GM21825 (cell line): ENCODE results near the gene CCNL2.
"Not testable (repeated sequence)": the region's sequence is repeated elsewhere in the genome, so short reads cannot be mapped to it uniquely, and the experiment has no call there.

Experiments used
- ATAC-seq: cut with Tn5 transposase; IDR thresholded peaks from one replicate; pipeline ENCODE4 v1.9.1; 2021; ENCODE audit warnings: mild to moderate bottlenecking, moderate library complexity; ENCODE audit not compliant: unreplicated experiment

CCNL2 gene

DNA sequence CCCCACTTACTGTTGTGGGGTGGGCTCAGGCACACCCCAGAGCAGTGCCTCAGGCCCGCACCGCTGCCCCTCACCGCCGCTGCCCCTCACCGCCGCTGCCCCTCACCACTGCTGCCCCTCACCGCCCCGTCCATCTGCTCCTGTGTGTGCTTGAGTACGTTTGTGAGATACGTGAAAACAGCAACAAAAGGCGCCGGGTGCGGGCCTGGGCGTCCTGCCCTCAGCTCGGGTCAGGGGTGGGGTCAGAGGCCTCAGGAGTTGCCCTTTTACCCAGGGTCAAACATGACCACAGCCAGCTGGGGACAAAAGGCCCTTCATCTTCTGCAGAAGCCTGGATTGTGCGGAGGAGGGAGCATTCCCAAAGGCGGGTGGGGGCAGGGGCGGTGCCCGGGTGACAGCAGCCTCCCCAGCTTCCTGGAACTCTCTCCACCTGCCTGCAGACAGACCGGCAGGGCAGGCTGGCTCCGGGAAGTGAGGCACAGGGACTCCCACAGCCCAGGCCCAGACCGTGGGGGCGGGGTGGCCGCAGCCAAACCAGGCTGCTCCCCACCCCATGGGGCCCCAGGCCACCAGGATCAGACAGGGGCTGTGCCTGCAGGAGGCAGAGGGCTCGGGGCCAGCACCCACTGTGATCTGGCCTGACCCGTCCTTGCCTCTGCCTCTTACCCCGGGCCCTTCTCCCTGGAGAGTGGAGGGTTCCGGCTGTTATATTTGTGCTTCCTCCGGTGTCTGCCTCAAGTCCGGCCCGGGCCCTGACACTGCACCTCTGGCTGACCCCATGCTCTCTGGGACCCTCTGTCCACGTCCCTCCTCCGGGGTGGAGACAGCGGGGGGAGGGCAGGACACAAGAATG lies 34.0 kb upstream of the CCNL2 start:
- no peak for ATAC-seq

DNA sequence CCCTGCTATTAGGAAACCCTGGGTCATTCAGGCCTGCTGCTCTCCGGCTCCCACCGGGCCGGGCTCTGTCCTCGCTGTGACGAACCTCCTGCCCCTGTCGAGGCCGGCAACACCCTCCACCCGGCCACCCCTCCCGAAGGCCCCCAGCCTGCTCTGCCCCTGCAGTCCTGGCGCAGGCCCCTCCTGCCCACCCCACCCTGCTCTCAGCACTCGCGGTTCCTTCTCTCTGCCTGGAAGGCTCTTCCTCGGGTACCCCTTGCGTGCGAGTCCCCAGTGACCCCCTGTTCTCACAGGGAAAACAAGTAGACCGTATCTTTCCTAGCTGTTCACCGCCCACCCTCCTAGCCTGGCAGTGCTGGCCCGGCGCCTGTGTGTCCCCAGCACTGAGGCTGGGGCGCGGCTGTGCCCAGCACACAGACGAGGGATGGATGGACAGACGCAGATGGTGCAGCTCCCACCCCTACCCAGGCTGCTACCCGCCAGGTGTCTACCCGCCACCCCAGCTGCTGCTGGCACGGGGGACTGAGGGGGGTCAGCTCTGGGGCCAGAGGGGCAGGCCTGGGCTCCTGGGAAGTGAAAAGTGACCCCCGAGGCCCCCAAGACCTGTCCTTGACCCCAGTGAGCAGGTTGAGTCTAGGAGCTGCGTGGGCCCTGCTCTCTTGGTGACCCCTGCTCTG lies 33.3 kb upstream of the CCNL2 start:
- ATAC-seq, result no peak

DNA sequence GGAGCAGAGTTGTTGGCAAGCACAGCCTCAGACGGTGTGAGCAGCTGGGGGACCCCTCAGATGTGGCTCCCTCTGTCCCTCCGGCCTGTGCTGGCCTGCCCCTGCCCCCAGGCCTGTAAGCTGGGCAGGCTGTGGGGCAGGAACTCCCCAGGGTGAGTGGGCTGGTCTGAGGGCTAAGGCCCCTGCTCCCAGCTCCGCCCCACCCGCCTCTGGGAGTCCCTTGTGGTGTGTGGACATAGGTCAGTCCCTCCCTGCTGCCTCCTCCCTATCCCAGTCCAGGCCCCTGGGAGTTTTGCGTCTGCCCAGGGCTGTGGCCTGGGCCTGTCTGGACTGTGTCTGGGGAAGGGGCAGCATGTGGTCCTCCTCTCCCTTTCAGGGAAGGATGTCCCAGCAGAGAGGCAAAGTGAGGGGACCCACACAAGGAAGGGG lies 32.7 kb upstream of the CCNL2 start:
- no peak for ATAC-seq

DNA sequence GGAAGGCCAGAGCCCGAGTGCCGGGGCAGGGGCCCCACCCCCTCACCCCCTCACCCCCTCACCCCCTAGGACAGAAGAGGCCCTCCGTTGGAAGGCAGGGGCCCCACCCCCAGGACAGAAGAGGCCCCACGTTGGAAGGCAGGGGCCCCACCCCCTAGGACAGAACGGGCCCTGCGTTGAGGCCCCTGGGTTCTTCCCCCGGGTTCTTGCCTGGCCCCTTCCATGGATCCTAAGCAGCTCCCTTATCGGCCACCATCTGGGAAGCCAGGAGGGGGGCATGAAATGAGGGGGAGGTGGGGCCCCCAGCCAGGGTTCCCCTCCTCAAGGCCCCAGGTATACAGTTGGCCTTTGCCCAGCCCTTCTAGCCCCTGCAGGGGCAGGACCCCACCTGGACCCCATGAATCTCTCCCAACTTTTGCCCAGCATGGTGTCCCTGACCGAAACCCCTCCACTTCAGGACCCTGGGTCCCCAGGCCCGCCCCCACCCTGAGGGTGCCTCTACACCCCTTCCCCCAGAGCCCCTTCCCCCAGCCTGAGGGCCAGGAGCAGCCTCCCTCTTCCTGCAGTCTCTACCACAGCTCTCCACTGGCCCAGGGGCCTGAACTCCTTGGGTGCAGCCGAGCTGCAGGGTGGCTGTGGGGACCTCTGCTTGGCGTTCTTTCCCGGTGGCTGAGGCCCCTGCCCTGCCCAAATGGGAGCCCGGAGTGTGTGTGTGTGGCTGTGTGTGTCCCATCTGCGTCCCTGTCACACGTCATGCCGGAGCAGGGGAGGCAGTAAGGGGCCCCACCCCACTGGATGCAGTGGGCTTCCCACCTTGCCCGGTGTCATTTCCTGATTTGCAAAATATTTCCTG lies 32.1 kb upstream of the CCNL2 start:
- ATAC-seq, result no peak

- ATAC-seq, result no peak
Measured at GRCh38 chr1:1430114-1430982, 31.2 kb upstream of the CCNL2 start.

- ATAC-seq, result no peak
Measured at GRCh38 chr1:1429671-1430073, 30.5 kb upstream of the CCNL2 start.

- not testable (repeated sequence) for ATAC-seq
Measured at GRCh38 chr1:1428967-1429366, 29.8 kb upstream of the CCNL2 start.

DNA sequence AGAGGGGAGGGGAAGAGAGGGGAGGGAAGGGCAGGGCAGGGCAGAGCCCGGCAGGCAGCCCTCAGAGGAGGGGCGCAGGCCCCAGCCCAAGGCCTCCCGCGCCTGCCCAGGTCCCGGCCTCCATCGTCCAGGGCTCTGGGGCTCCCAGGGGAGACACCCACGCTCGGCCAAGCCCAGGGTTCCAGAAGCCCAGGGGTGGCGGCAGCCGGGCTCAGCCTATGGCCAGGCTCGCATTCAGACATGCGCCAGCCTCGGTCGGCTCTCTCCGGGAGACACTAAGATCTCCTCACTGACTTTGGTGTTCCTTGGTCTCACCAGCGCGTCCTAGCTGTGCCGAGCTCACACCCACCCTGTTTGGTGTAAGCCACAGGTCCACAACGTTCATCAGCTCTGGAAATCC lies 29.0 kb upstream of the CCNL2 start:
- ATAC-seq, result no peak

GRCh38 chr1:1427820-1428148 lies 28.6 kb upstream of the CCNL2 start:
- ATAC-seq, result no peak

DNA sequence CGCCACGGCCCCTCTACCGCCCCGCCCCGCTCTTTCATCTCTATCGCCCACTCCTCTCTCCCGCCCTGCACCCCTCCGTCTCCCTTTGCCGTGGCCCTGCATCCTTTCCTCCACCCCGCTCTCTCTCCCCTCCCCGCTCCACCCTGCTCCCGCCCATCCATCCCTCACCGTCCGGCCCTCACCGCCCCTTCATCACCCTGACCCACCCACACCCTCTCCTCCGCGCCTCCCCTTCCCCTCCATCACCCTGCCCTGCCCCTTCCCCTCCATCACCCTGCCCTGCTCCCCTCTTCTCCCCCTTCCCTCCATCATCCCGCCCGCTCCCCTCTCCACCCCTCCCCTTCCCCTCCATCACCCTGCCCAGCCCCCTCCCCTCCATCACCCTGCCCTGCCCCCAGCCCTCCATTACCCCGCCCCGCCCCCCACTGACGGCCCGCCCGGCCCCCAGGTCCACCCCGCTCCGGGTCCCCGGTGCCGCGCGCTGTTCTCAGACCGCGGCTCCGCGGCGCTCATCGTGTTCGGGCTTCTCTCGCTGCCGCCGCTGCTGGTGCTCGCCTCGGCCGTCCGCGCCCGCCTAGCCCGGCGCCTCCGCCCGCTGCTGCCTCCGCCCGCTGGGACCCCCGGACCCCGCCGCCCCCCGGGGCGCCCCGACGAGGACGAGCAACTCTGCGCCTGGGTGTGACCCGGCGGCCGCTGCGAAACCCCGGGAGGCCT lies 28.1 kb upstream of the CCNL2 start:
- no peak for ATAC-seq

DNA sequence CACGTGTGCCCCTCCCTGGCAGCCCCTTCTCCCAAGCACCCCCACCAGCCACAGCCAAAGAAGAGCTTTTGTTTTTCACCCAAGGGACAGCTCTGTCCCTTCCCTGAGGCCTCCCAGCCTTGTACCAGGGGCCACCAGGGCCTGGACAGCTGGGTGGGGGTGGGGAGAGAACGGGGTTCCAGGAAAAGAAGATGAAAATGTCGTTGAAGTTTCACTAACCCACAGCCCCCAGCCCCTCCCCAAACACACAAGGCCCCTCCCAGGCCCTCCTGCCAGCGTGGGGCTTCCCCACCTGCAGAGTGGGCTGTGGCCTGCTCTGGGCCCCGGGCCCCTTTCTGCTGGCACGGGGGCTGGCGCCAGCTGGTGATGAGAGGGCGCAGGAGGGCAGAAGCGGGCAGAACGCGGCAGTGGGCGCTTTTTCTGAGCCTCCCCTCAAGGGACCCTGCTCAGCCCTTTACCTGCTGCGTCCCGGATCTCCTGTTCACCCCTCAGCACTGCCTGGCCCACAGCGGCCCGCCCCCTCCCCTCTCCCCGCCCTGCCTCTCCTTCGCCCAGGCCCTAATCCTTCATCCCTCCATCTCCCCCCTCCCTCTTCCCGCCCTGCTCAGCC lies 27.5 kb upstream of the CCNL2 start:
- ATAC-seq, result no peak

DNA sequence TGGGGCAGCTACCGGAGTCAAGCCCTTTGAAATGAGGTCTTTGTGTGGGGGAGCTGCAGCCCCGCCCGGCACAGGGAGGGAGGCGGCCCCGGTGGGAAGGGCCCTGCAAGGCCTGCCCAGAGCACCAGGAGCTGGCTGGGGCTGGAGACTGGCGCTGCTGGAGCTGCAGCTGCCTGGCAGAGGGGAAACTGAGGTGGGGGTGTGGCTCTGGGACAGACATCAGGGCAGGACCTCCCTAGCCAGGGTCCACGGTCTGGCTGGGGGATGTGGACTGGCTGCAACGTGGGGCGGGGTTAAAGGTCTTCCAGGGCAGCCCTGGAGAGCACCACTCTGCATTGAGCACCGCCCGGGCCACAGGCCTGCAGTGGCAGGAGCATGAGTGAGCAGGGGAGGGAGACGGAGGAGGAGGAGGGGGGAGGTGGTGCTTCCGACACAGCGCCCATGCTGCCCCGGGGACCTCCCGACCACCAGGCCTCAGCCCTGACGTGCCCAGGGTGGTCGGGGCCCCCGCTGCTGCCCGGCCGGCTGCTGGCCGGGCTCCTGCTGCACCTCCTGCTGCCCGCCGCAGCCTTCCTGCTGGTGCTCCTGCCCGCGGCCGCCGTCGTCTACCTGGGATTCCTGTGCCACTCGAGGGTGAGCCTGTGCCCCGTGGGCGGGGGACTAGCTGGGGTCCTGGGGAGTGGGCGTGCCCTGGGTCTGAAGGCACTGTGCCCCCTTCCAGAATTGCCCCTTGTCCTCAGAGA lies 26.8 kb upstream of the CCNL2 start:
- no peak for ATAC-seq

- ATAC-seq, result no peak
Measured at GRCh38 chr1:1425426-1425752, 26.3 kb upstream of the CCNL2 start.

GRCh38 chr1:1424707-1425106 lies 25.6 kb upstream of the CCNL2 start:
- no peak for ATAC-seq

DNA sequence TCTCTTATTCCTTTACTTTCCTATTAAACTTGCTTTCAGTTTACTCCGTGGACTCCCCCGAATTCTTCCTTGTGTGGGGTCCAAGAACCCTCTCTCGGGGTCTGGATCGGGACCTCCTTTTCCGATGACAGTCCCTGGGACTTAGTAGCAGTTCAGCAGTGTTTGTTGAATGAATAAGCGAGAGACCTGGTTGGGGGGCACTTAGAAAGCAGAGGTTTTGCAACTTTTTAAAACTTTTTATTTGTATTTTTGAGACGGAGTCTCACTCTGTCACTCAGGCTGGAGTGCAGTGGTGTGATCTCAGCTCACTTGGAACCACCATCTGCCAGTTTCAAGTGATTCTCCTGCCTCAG lies 24.1 kb upstream of the CCNL2 start:
- no peak for ATAC-seq

DNA sequence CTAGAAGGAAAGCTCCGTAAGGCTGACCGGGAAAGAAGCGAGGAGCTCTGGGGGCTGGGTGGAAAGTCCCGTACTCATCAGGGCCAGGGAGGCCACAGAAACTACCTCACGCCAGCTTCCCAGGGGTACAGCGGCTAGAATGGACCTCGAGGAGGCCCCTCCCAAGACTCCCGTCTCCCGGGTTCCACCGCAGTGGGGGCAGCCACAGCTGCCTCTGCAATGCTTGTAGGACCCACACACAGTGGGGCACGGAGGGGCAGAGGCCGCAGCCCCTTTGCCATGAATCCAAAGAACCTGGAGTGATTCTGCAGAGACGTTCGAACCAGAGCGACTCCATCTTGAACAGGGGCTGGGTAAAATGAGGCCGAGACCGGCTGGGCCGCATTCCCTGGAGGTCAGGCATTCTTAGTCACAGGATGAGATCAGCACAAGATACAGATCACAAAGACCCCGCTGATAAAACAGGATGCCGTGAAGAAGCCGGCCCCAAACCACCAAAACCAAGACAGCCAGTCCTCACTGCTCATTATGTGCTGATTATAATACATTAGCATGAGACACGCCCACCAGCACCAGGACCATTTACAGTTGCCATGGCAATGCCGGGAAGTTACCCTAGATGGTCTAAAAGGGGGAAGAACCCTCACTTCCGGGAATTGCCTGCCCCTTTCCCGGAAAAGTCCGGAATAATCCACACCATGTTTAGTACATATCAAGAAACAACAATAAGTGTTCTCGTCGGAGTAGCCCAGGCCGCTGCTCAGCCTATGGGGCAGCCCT lies 23.5 kb upstream of the CCNL2 start:
- no peak for ATAC-seq

GRCh38 chr1:1421907-1422464 lies 22.9 kb upstream of the CCNL2 start:
- no peak for ATAC-seq
